ENCODE data around the gene TNNT3. TPM values are rescaled to one million over a fixed set of nuclear protein-coding genes. Genes with fewer than 3 reads are reported as not detected.
"Not testable (repeated sequence)": the region's sequence is repeated elsewhere in the genome, so short reads cannot be mapped to it uniquely, and the experiment has no call there.

TNNT3 gene
- total RNA-seq, 1 donor from 2014 or later, result 57.7 TPM

GRCh38 chr11:1881442-1882264 is 37.9 kb upstream of the TNNT3 start:
- DNase-seq (ENCODE audit: low spot score), result peak; percentile 43

GRCh38 chr11:1882265-1883238 is 37.0 kb upstream of the TNNT3 start:
- DNase-seq (ENCODE audit: low spot score), result peak; percentile 87

GRCh38 chr11:1883346-1884302 is 35.9 kb upstream of the TNNT3 start:
- no peak for DNase-seq (ENCODE audit: low spot score)

GRCh38 chr11:1884303-1884700 is 35.2 kb upstream of the TNNT3 start:
- no peak for DNase-seq (ENCODE audit: low spot score)

DNA sequence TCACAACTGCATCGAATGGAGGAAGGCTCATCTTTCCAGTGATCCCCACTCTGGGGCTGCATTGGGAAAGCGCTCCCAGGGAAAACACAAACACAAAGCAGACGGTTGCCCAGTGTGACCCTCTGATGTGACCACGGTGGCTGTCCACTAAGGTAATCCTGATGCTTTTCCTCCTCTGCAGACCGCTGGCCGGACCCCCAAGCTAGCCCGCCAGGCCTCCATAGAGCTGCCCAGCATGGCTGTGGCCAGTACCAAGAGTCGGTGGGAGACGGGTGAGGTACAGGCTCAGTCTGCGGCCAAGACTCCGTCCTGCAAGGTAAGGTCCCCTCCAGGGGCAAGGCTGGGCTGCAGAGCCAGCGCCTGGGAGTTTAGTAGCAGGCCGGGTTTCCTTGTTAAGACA is 33.0 kb upstream of the TNNT3 start:
- DNase-seq (ENCODE audit: low spot score), result not testable (repeated sequence)

GRCh38 chr11:1887451-1888346 is 31.8 kb upstream of the TNNT3 start:
- no peak for DNase-seq (ENCODE audit: low spot score)

DNA sequence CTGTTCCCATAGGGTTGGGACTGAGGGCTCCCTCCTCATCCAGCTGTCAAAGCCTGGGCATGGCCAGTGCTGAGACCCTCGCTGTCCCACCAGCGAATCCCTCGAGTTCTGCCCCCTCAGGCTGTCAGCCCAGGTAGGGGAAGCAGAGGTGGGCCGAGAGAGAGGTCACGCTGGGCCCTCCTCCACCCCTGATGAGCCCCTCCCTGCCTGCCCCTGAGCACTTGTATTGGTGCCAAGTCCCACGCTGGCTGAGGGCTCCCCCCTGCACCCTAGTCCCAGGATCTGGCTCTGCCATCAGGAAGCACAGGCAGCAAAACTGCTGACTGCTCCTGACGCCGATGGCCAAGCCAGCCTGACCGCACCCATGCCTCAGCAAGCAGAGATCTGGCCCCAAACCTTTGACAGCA is 31.2 kb upstream of the TNNT3 start:
- DNase-seq (ENCODE audit: low spot score), result peak; percentile 56

- no peak for DNase-seq (ENCODE audit: low spot score)
These were observed 30.7 kb upstream of the TNNT3 start for GRCh38 chr11:1888811-1889210.

DNA sequence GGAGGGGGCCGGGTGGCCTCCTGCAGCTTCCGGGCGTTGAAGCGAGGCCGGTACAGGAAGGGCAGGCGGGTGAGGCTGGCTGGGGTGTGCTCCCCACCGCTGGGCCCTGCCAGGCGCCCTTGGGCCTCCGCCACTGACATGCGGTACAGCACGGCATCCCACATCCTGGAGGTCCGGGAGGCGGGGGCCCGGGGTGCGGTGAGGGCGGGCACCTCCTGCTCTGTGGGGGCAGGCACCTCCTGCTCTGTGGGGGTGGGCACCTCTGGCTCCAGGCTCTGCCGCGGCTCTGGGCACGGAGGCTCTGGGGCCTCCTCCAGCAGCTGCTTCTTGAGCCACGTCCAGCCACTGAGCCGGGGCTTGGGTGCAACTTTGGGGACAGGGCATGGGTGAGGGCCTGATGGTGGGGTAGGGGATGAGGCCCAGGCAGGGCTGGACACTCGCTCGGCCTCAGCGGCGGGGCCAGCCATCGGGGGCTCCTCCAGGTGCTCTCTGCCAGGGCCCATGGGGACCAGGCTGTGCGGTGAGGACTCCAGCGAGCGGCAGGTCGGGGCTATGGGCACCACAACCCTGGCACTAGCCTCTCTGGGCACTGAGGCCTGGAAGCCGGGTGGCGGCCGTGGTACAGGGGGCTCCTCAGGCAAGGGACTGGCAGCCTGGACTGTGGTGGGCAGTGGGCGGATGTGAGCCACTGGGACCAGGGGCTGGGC is 30.1 kb upstream of the TNNT3 start:
- DNase-seq (ENCODE audit: low spot score), result peak; percentile 61

GRCh38 chr11:1889941-1890855 is 29.3 kb upstream of the TNNT3 start:
- peak; percentile 45 for DNase-seq (ENCODE audit: low spot score)

- no peak for DNase-seq (ENCODE audit: low spot score)
These were observed 28.4 kb upstream of the TNNT3 start for GRCh38 chr11:1890856-1891830.

DNA sequence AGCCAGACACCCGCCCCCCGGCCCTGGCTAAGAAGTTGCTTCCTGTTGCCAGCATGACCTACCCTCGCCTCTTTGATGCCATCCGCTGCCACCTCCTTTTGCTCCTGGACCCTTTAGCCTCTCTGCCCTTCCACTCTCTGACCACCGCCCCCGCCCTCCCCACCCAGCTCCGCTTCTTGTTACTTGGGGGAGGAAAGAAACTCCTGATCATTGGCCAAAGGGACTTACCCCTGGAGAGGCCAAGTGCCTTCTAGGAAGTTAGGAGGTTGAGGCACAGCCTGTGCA is 27.7 kb upstream of the TNNT3 start, which contains the start of gene PRR33:
TSS of gene PRR33 (minus strand) at position 65 of the 285 bp plus-strand sequence. CDS start 1,311 bp downstream, outside the sequence.
- no peak for DNase-seq (ENCODE audit: low spot score)

DNA sequence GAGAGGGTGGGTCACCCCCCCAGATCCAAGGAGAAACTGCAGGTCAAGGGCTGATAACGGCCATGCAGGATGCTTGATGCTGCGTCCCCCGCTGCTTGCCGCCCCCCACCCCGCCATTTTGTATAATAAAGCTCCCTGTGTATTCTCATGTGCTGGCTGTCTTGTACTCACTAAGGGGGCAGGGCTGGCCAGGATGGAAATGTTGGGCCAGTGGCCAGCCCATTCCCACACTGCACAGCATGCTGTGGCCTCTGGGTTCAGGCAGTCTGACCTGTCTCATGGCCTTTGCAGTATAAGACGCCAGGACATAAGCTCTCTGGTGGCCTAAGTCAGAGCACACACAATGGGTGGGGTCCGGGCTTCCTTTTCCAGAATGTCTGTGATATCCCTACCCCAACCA is 27.4 kb upstream of the TNNT3 start:
- DNase-seq (ENCODE audit: low spot score), result no peak

- DNase-seq (ENCODE audit: low spot score), result no peak
These were observed 26.9 kb upstream of the TNNT3 start for GRCh38 chr11:1892558-1892957.

GRCh38 chr11:1893581-1894359 is 25.7 kb upstream of the TNNT3 start:
- no peak for DNase-seq (ENCODE audit: low spot score)

DNA sequence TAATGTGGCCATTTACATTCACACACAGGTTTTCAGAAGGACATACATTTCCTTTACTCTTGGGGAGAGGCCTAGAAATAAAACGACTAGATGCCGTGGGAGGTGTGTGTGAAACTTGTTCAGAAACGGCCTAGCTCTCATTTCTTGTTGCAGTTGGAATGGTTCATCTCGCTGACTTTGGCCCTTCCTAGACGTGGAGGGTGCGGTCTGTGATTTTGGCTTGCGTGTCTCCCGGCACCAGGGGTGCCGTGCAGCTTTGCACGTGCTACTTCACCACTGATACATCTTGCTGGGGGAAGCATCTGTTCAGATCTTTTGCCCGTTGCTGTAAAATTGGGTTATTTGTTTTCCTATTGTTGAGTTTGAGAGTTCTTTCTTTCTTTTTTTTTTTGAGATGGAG is 24.7 kb upstream of the TNNT3 start:
- no peak for DNase-seq (ENCODE audit: low spot score)

DNA sequence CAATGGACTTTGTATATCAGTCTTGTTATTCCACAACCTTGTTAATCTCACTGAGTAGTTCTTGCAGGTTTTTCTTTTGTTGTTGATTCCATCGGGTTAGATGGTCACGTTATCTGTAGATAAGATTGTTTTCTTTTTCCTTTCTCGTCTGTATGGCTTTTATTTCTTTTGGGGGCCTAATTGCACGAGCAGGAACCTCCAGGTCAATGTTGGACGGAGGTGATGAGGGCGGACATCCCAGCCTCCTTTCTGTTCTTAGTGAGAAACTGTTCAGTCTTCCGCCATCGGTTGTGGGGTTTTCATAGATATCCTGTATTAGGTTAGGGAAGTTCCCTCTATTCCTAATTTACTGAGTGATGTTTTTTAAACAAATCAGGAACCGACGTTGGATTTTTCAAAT is 23.0 kb upstream of the TNNT3 start:
- DNase-seq (ENCODE audit: low spot score), result no peak

All from ureter (tissue), 1 donor.